PFSK-1 (cell line): ENCODE data around the gene DNALI1. TPM values are rescaled to one million over a fixed set of nuclear protein-coding genes. Genes with fewer than 3 reads are reported as not detected.

ENCODE experiments used
- FOXP2 ChIP-seq: optimal IDR thresholded peaks from 2 replicates; pipeline ENCODE3; 2011; ENCODE audit warnings: borderline replicate concordance, control low read depth, inconsistent platforms; ENCODE audit not compliant: insufficient read depth; ENCODE audit errors: extremely low read length, extremely low read depth
- POLR2AphosphoS5 ChIP-seq: IDR thresholded peaks from 2 replicates; pipeline ENCODE4 v1.6.1; 2012; ENCODE audit warnings: low read depth, mild to moderate bottlenecking, control low read depth, low read length, moderate library complexity
- REST ChIP-seq, 2 experiments: IDR thresholded peaks; 2 replicates each; pipeline versions ENCODE4 v1.6.1 to v1.8.0; 2011 to 2012; ENCODE audit warnings: low read depth in 2 of 2, low read length in 2 of 2, control low read depth in 1 of 2, inconsistent platforms in 1 of 2, mild to moderate bottlenecking in 1 of 2, moderate library complexity in 1 of 2; ENCODE audit not compliant: insufficient read depth in 1 of 2
- SIN3A ChIP-seq: IDR thresholded peaks from 2 replicates; pipeline ENCODE4 v1.6.1; 2012; ENCODE audit warnings: mild to moderate bottlenecking, low read length, moderate library complexity, borderline replicate concordance; ENCODE audit not compliant: insufficient read depth
- TAF1 ChIP-seq: IDR thresholded peaks from 2 replicates; pipeline ENCODE4 v1.6.1; 2012; ENCODE audit warnings: low read length, control low read depth, borderline replicate concordance; ENCODE audit not compliant: insufficient read depth
- polyA plus RNA-seq: library from polyadenylated mRNA; unstranded; fragments of >200 nt; gene quantifications from one replicate; pipeline ENCODE4 v1.2.1, GENCODE V29; 2012; ENCODE audit warnings: low read depth, missing spikeins; ENCODE audit not compliant: insufficient read length

DNALI1 gene
- not detected for polyA plus RNA-seq

DNA sequence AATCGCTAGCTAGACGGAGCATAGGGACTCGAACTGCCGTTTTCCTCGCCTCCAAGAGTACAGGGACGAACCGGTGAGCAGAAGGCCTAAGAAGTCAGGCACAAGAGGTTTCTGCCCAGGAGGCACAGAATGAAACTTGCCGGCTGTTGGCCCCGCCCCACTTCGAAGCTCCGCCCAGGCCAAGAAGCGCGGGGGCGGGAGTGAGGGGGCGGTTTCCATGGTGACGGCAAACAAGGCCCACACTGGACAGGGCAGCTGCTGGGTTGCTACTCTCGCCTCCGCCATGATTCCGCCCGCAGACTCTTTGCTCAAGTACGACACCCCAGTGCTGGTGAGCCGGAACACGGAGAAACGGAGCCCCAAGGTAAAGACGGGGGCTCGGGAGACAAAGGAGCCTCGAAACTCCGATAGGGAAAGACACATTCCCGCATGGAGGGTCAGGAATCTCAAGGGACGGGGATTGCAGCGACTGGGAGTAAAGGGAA is at the start of gene DNALI1:
Gene DNALI1 (plus strand): TSS at position 229 of the 485 bp plus-strand sequence. CDS start 55 bp downstream, at position 284.
- TF ChIP-seq POLR2AphosphoS5 (no peak), SIN3A (no peak), FOXP2 (no peak), TAF1 (no peak), REST (IDR thresholded peaks at IDR 0.05; ENCODE audit: insufficient read depth in 1 of 2, low read depth in 2 of 2, low read length in 2 of 2) (no peak)

DNA sequence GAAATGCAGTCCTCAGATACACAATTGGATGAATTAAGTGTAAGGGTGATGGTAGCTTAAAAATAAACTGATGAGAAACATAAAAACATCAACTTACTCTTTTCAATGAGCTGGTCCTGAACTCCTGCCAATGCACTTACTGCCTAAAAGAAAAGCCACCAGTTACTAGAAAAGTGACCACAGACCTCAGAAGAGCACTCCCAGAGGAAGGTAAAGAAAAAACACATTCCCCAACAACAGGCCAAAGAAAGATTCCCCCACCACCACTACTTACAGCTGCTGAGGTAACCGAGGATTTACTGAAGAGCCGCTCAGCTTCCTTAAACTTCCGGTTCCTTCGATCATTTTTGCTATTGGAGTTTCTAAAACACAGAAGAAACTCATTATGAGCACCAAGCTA is 47.6 kb upstream of the DNALI1 start:
- TF ChIP-seq FOXP2 (no peak), SIN3A (no peak), TAF1 (no peak), POLR2AphosphoS5 (no peak), REST (IDR thresholded peaks at IDR 0.05; ENCODE audit: insufficient read depth in 1 of 2, low read depth in 2 of 2, low read length in 2 of 2) (no peak)

DNA sequence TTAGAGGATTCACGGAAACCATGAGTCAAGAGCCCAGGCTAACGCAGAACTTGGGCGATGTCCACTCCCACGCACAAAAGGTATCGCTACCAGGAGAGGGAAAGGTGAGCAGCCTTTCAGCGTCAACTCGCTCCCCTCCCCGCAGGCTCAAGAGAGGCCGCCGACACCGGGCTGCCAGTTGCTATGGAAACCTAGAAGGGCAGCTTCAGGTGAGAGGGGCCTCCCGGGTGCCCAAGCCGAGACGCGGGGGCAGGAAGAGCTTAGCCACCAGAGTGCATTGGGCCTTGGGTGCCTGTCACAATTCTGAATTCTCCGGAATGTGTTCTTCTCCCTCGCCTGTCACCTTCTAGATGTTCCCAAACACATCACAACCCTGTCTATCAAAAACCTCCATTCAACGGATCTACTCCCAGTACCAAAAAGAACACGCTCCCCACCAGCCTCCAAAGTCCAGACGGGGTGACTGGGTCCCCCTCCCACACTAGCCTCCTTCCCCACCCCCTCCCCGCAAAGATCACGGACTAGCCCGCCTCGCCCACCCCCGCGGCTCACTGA is 42.9 kb upstream of the DNALI1 start:
- no peak for TF ChIP-seq REST (IDR thresholded peaks at IDR 0.05; ENCODE audit: insufficient read depth in 1 of 2, low read depth in 2 of 2, low read length in 2 of 2)
- TF ChIP-seq SIN3A = no peak
- no peak for TF ChIP-seq POLR2AphosphoS5
- TF ChIP-seq TAF1 = no peak

DNA sequence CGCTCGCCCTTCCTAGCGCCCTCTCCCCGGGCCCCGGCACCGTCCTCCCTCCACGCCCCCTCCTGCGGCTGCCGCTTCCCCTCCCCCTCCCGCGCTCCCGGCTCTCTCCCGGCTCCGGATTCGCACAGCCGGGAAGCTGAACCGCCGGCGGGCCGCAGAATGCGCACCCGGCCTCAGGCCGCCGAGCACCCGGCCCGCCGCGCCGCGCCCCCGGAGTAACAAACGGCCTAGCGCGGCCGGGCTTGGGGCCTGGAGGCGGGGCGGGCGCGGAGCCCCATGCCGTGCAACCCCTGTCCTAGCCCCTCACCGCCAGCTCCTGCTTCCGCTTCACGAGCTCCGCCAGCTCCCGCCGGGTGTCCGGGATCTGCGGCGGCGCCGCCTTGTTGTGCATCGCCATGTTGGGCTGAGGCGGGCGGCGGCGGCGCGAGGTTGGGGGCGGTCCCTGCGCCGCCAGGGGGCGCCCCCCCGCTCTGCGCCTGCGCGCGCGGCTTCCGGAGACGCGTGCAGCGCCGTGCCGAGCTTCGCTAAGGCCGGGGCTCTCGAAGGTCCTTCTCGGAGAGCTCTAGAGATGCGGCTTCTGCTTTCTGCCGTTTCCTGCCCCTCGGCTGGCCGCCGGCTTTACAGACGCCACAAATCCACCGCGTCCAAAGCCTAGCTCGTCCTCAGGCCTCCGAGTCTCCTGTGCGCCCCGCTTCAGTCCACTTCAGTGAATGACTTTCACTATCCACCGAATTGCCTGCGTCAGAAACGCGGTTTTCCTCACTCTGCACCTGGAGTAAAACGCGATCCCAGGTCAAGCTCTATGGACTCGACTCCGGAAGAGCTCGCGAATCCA is 42.2 kb upstream of the DNALI1 start, which contains the start of gene MEAF6:
Gene MEAF6 (minus strand): TSS at position 417 of the 835 bp plus-strand sequence. CDS start 20 bp downstream, at position 397.
- no peak for TF ChIP-seq REST (IDR thresholded peaks at IDR 0.05; ENCODE audit: insufficient read depth in 1 of 2, low read depth in 2 of 2, low read length in 2 of 2)
- TF ChIP-seq POLR2AphosphoS5 = peak; percentile 86
- TF ChIP-seq TAF1 = 0 out of 2 replicates have a peak, but pooled peaks have one; percentile 47
- no peak for TF ChIP-seq SIN3A
- TF ChIP-seq FOXP2 = peak; percentile 52
